HEK293 (cell line): ENCODE measurements around the gene NOS1AP.

Experiments
- CTCF ChIA-PET: fragments of 350-600 bp; formaldehyde crosslinking; extraction: SDS; loops from one replicate; lab custom pipeline; 2021; ENCODE audit warnings: antibody characterized with exemption; lab: Yijun Ruan, JAX
- POLR2A ChIA-PET: fragments of 300-600 bp; formaldehyde crosslinking; extraction: SDS; loops from one replicate; lab custom pipeline; 2020; ENCODE audit warnings: antibody characterized with exemption, inconsistent platforms; lab: Yijun Ruan, JAX
- H3K27ac ChIP-seq: fragments of 200-500 bp; sonication (Bioruptor generic); 2 replicates; pipeline ENCODE4 v1.5.1; 2014; ENCODE audit warnings: low read depth, low read length, control low read depth, inconsistent platforms; ENCODE audit errors: extremely low read depth
- H3K36me3 ChIP-seq, 2 experiments: fragments of 200-500 bp in 1 of 2; sonication (Bioruptor generic) in 1 of 2; 1 replicate in 1 of 2; 2 replicates in 1 of 2; pipeline ENCODE4 v1.5.1; 2014 to 2017; ENCODE audit warnings: inconsistent platforms in 2 of 2, low read length in 2 of 2; ENCODE audit not compliant: control insufficient read depth in 2 of 2, insufficient read depth in 1 of 2
- H3K4me1 ChIP-seq: fragments of 200-500 bp; sonication (Bioruptor generic); 2 replicates; pipeline ENCODE4 v1.5.1; 2014; ENCODE audit warnings: mild to moderate bottlenecking, low read length, inconsistent platforms; ENCODE audit not compliant: control insufficient read depth, insufficient read depth
- H3K4me3 ChIP-seq: 2 replicates; pipeline ENCODE4 v1.5.1; 2011; ENCODE audit warnings: low read depth, mild to moderate bottlenecking, control low read depth, low read length, moderate library complexity
- H3K9me3 ChIP-seq: fragments of 200-500 bp; sonication (Bioruptor generic); 2 replicates; pipeline ENCODE4 v1.5.1; 2014; ENCODE audit warnings: low read depth, low read length, inconsistent platforms; ENCODE audit not compliant: control insufficient read depth, insufficient read depth
- IKZF3 ChIP-seq: fragments of 450-650 bp; IDR thresholded peaks from 2 replicates; pipeline ENCODE4 v1.5.0; 2018; ENCODE audit warnings: missing biosample characterization, mild to moderate bottlenecking, missing genetic modification characterization, moderate library complexity
- YY1 ChIP-seq: fragments of 450-650 bp; formaldehyde crosslinking; IDR thresholded peaks from 2 replicates; pipeline ENCODE4 v1.5.1; 2018; ENCODE audit warnings: missing biosample characterization, missing genetic modification characterization
- ZBTB17 ChIP-seq: fragments of 450-650 bp; formaldehyde crosslinking; IDR thresholded peaks from 2 replicates; pipeline ENCODE4 v1.5.1; 2016; ENCODE audit warnings: missing biosample characterization, missing genetic modification characterization
- ZFHX2 ChIP-seq: fragments of 450-650 bp; formaldehyde crosslinking; conservative IDR thresholded peaks from 2 replicates; pipeline ENCODE4 v1.5.1; 2016; ENCODE audit warnings: missing biosample characterization, missing genetic modification characterization
- ZNF223 ChIP-seq: fragments of 450-650 bp; formaldehyde crosslinking; IDR thresholded peaks from 2 replicates; pipeline ENCODE4 v1.5.1; 2016; ENCODE audit warnings: missing biosample characterization, missing genetic modification characterization
- ZNF302 ChIP-seq: fragments of 450-650 bp; formaldehyde crosslinking; IDR thresholded peaks from 2 replicates; pipeline ENCODE4 v1.5.1; 2016; ENCODE audit warnings: missing biosample characterization, missing genetic modification characterization, low read depth
- ZNF366 ChIP-seq: fragments of 450-650 bp; formaldehyde crosslinking; conservative IDR thresholded peaks from 2 replicates; pipeline ENCODE4 v1.5.1; 2016; ENCODE audit warnings: missing biosample characterization, missing genetic modification characterization
- ZNF48 ChIP-seq: fragments of 450-650 bp; formaldehyde crosslinking; IDR thresholded peaks from 2 replicates; pipeline ENCODE4 v1.5.1; 2016; ENCODE audit warnings: missing biosample characterization, missing genetic modification characterization
- ZNF544 ChIP-seq: fragments of 450-650 bp; formaldehyde crosslinking; IDR thresholded peaks from 2 replicates; pipeline ENCODE4 v1.5.0; 2017; ENCODE audit warnings: missing biosample characterization, missing genetic modification characterization
- ZNF549 ChIP-seq: fragments of 450-650 bp; IDR thresholded peaks from 2 replicates; pipeline ENCODE4 v1.5.1; 2018; ENCODE audit warnings: missing biosample characterization, missing genetic modification characterization, mild to moderate bottlenecking, inconsistent platforms, moderate library complexity
- ZNF571 ChIP-seq: fragments of 450-650 bp; formaldehyde crosslinking; IDR thresholded peaks from 2 replicates; pipeline ENCODE4 v1.5.0; 2017; ENCODE audit warnings: missing biosample characterization, missing genetic modification characterization
- ZNF785 ChIP-seq: fragments of 450-650 bp; formaldehyde crosslinking; IDR thresholded peaks from 2 replicates; pipeline ENCODE4 v1.5.1; 2016; ENCODE audit warnings: missing biosample characterization, missing genetic modification characterization
- ZSCAN16 ChIP-seq: fragments of 450-650 bp; formaldehyde crosslinking; IDR thresholded peaks from 2 replicates; pipeline ENCODE4 v1.5.1; 2016; ENCODE audit warnings: missing biosample characterization, missing genetic modification characterization
- ZXDB ChIP-seq: fragments of 450-650 bp; formaldehyde crosslinking; IDR thresholded peaks from 2 replicates; pipeline ENCODE4 v1.5.1; 2016; ENCODE audit warnings: missing biosample characterization, missing genetic modification characterization
- TF ChIP-seq, protein P1 (sequence below): fragments of 450-650 bp; formaldehyde crosslinking; IDR thresholded peaks from 2 replicates; pipeline ENCODE4 v1.5.1; 2016; ENCODE audit warnings: missing biosample characterization, missing genetic modification characterization
- TF ChIP-seq, protein P2 (sequence below): fragments of 450-650 bp; formaldehyde crosslinking; conservative IDR thresholded peaks from 2 replicates; pipeline ENCODE4 v1.5.1; 2016; ENCODE audit warnings: low read depth, missing biosample characterization, missing genetic modification characterization
- TF ChIP-seq, protein P3 (sequence below): fragments of 450-650 bp; formaldehyde crosslinking; IDR thresholded peaks from 2 replicates; pipeline ENCODE4 v1.5.1; 2016; ENCODE audit warnings: missing biosample characterization, missing genetic modification characterization

The NOS1AP gene

DNA sequence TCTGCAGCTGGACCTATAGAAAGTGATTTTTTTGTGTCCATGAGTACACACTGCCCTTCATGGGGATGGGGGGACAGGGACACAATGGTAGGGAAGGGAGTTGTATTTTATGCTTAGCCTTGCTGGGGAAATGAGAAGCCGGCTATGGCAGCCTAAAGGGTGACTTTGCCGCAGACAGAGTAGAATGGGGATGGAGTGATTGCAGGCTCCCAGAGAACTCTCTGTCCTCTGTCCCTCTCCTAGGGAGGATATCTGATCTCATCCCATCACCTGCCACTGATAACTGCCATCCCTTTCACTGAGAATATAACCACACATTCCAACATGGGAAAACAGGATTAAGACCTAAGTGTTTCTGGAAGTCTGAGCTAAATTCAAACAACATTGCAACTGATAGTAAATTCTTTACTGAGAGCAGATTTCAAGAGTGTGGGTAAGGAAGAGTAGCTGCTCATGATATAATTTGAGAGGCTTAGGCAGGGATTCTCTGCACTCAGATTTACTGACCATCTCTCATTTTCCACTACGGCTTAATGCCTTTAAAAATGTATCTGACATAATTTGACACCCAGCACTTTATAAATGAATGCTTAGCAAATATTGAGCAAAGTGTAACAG lies 328.6 kb downstream of the NOS1AP start:
- no peaks in the 10 kb centered on the region for H3K9me3 ChIP-seq
- TF ChIP-seq ZNF302 (no peak), ZFHX2 (no peak), ZBTB17 (tag by site-specific recombination) (peak; percentile 92)
- H3K27ac ChIP-seq = no peak overlapping the region
- H3K4me1 ChIP-seq = 0 out of 2 replicates have a peak, but pooled peaks cover 3% of the 10 kb centered on the region
- no peaks in the 10 kb centered on the region for H3K36me3 ChIP-seq
- ChIA-PET POLR2A (no interaction called here), CTCF (no interaction called here)
- no peak overlapping the region for H3K4me3 ChIP-seq

DNA sequence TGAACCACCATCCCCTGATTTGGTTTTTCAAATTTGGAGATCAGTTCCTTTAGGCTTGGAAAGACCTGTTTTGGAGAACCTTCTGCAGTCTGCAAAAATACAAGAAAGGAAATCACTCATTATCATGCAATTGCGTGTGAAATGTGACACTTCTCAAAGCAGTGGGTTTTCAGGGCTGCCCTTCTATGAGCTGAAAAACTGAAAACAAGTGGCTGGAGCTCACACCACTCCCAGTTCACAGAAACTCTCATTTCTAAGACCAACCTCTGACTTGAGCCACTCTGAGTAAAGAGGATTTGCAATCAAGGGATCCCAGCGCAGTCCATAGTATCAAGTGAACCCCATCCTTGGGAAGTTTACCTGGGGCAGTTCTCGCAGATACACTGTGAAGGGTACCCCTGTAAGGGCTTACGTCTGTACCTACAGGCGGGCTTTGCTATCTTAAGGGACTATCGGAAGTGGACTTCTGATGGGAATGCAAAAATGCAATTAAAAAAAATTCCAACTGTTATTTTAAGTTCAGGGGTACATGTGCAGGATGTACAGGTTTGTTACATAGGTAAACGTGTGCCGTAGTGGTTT lies 329.6 kb downstream of the NOS1AP start:
- Histone ChIP-seq H3K4me1 (0 out of 2 replicates have a peak, but pooled peaks cover 3% of the 10 kb centered on the region), H3K4me3 (no peak overlapping the region), H3K9me3 (no peaks in the 10 kb centered on the region), H3K36me3 (no peaks in the 10 kb centered on the region), H3K27ac (no peak overlapping the region)
- TF ChIP-seq IKZF3 (no peak), ZNF366 (no peak), ZNF571 (tag by site-specific recombination) (no peak), ZNF223 (tag by site-specific recombination) (no peak), ZSCAN16 (no peak), ZXDB (no peak), YY1 (tag by site-specific recombination) (no peak), ZNF785 (no peak), ZNF48 (tag by site-specific recombination) (no peak), ZNF544 (tag by site-specific recombination) (no peak), ZNF549 (no peak)
- TF ChIP-seq, protein P1, sequence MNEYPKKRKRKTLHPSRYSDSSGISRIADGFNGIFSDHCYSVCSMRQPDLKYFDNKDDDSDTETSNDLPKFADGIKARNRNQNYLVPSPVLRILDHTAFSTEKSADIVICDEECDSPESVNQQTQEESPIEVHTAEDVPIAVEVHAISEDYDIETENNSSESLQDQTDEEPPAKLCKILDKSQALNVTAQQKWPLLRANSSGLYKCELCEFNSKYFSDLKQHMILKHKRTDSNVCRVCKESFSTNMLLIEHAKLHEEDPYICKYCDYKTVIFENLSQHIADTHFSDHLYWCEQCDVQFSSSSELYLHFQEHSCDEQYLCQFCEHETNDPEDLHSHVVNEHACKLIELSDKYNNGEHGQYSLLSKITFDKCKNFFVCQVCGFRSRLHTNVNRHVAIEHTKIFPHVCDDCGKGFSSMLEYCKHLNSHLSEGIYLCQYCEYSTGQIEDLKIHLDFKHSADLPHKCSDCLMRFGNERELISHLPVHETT = no peak
- TF ChIP-seq, protein P2, sequence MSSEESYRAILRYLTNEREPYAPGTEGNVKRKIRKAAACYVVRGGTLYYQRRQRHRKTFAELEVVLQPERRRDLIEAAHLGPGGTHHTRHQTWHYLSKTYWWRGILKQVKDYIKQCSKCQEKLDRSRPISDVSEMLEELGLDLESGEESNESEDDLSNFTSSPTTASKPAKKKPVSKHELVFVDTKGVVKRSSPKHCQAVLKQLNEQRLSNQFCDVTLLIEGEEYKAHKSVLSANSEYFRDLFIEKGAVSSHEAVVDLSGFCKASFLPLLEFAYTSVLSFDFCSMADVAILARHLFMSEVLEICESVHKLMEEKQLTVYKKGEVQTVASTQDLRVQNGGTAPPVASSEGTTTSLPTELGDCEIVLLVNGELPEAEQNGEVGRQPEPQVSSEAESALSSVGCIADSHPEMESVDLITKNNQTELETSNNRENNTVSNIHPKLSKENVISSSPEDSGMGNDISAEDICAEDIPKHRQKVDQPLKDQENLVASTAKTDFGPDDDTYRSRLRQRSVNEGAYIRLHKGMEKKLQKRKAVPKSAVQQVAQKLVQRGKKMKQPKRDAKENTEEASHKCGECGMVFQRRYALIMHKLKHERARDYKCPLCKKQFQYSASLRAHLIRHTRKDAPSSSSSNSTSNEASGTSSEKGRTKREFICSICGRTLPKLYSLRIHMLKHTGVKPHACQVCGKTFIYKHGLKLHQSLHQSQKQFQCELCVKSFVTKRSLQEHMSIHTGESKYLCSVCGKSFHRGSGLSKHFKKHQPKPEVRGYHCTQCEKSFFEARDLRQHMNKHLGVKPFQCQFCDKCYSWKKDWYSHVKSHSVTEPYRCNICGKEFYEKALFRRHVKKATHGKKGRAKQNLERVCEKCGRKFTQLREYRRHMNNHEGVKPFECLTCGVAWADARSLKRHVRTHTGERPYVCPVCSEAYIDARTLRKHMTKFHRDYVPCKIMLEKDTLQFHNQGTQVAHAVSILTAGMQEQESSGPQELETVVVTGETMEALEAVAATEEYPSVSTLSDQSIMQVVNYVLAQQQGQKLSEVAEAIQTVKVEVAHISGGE = no peak
- TF ChIP-seq, protein P3, sequence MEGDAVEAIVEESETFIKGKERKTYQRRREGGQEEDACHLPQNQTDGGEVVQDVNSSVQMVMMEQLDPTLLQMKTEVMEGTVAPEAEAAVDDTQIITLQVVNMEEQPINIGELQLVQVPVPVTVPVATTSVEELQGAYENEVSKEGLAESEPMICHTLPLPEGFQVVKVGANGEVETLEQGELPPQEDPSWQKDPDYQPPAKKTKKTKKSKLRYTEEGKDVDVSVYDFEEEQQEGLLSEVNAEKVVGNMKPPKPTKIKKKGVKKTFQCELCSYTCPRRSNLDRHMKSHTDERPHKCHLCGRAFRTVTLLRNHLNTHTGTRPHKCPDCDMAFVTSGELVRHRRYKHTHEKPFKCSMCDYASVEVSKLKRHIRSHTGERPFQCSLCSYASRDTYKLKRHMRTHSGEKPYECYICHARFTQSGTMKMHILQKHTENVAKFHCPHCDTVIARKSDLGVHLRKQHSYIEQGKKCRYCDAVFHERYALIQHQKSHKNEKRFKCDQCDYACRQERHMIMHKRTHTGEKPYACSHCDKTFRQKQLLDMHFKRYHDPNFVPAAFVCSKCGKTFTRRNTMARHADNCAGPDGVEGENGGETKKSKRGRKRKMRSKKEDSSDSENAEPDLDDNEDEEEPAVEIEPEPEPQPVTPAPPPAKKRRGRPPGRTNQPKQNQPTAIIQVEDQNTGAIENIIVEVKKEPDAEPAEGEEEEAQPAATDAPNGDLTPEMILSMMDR = no peak
- ChIA-PET CTCF (interaction anchor here (0.9 kb wide), 1 partner anchor 836 kb away, joined by 3 read pairs; no protein-coding TSS in a partner anchor), POLR2A (no interaction called here)
